Esophagus muscularis mucosa (tissue), 4 donors: ENCODE results near the gene LHCGR. TPM values are rescaled to one million over a fixed set of nuclear protein-coding genes. Genes with fewer than 3 reads are reported as not detected.
A peak's percentile ranks its signal among the peaks of the same experiment; 100 is the strongest.
"Not testable (repeated sequence)": the region's sequence is repeated elsewhere in the genome, so short reads cannot be mapped to it uniquely, and the experiment has no call there.

ENCODE experiments used
- DNase-seq: peaks from one replicate; pipeline ENCODE4 v3.0.0-alpha.2; 2017; ENCODE audit errors: extremely low spot score
- H3K27ac ChIP-seq, 4 donors: fragments of 200-600 bp; sonication (generic); replicated peaks in 1 of 4; 1 replicate in 3 of 4; 2 replicates in 1 of 4; pipeline ENCODE4 v1.5.1; 2016 to 2019; ENCODE audit warnings: mild to moderate bottlenecking in 1 of 4
- H3K27me3 ChIP-seq, 4 donors: fragments of 200-600 bp; sonication (generic); one replicate each; pipeline versions ENCODE4 v1.5.1 to v1.6.0; 2016 to 2019
- H3K36me3 ChIP-seq, 4 donors: fragments of 200-600 bp; sonication (generic); one replicate each; pipeline ENCODE4 v1.5.1; 2016 to 2019
- H3K4me1 ChIP-seq, 4 donors: fragments of 200-600 bp; sonication (generic); one replicate each; pipeline ENCODE4 v1.5.1; 2016 to 2019
- H3K4me3 ChIP-seq, 4 donors: fragments of 200-600 bp; sonication (generic); 1 replicate in 2 of 4; 2 replicates in 2 of 4; pipeline ENCODE4 v1.5.1; 2016 to 2019; ENCODE audit warnings: mild to moderate bottlenecking in 4 of 4, moderate library complexity in 1 of 4
- H3K9me3 ChIP-seq, 4 donors: fragments of 200-600 bp; sonication (generic); 1 replicate in 3 of 4; 2 replicates in 1 of 4; pipeline ENCODE4 v1.5.1; 2016 to 2019
- EP300 ChIP-seq: sonication (generic); formaldehyde crosslinking; IDR thresholded peaks from one replicate; pipeline ENCODE4 v1.6.1; 2017; ENCODE audit warnings: antibody characterized with exemption
- POLR2A ChIP-seq: fragments of 450-650 bp; IDR thresholded peaks from one replicate; pipeline ENCODE4 v1.6.1; 2017; ENCODE audit warnings: antibody characterized with exemption, moderate library complexity, mild to moderate bottlenecking, low read depth
- POLR2AphosphoS5 ChIP-seq, 2 donors: sonication (generic); formaldehyde crosslinking; IDR thresholded peaks; one replicate each; pipeline ENCODE4 v1.6.1; 2017; ENCODE audit warnings: antibody characterized with exemption in 2 of 2
- WGBS: methylation state at CpG from one replicate; pipeline ENCODE4 v1.1.5; 2018; 5-methylcytosine and 5-hydroxymethylcytosine counted together
- intact Hi-C: fragments of 100-400 bp; cut with DNase I; formaldehyde crosslinking; loops from one replicate; pipeline ENCODE4 v1.15.1; 2023
- total RNA-seq, 4 donors: library from RNA; depleted of rRNA; stranded (reverse); fragments of >200 nt; gene quantifications; one replicate each; pipeline versions ENCODE4 v1.1.0 to v1.2.1, GENCODE V29; 2016
- TF ChIP-seq, protein P1 (sequence below), 3 experiments: fragments of 200-600 bp in 2 of 3; fragments of 450-650 bp in 1 of 3; sonication (generic) in 2 of 3; IDR thresholded peaks; one replicate each; pipeline ENCODE4 v1.5.1; 2017 to 2019; ENCODE audit warnings: antibody characterized with exemption in 3 of 3, mild to moderate bottlenecking in 2 of 3, moderate library complexity in 1 of 3

LHCGR gene
- total RNA-seq, 4 donors from 2014 or later = 0.65 to 4.6 (median 2.8) TPM

DNA sequence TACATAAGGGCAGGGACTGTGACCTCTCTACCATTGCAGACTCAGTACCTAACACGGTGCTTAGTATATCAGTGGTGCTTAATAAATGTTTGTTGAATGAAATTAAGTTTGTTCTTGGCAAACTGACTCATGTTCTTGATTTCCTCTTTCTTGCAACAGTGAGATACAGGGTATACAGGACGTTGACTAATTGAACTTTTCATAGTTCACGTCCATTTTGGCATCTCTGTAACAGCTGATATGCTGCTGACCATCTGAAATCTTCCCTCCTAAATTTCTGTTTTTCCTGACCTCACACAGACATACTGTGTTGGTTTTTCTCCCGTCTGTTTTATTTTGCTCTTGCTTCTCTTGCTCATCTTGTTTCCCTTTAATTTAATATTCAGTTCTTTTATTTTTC, 44.2 kb downstream of the LHCGR start:
- H3K4me3 ChIP-seq = no peak overlapping the region
- H3K27me3 ChIP-seq = no peaks in the 10 kb centered on the region
- peaks cover 0 to 51% (median 39%) of the 10 kb centered on the region in 4 donors for H3K4me1 ChIP-seq
- H3K36me3 ChIP-seq = no peaks in the 10 kb centered on the region
- no peaks in the 10 kb centered on the region for H3K9me3 ChIP-seq
- H3K27ac ChIP-seq = no peak overlapping the region
- TF ChIP-seq EP300 (no peak), POLR2AphosphoS5 (IDR thresholded peaks at IDR 0.05) (no peak), POLR2A (no peak)
- TF ChIP-seq, protein P1, sequence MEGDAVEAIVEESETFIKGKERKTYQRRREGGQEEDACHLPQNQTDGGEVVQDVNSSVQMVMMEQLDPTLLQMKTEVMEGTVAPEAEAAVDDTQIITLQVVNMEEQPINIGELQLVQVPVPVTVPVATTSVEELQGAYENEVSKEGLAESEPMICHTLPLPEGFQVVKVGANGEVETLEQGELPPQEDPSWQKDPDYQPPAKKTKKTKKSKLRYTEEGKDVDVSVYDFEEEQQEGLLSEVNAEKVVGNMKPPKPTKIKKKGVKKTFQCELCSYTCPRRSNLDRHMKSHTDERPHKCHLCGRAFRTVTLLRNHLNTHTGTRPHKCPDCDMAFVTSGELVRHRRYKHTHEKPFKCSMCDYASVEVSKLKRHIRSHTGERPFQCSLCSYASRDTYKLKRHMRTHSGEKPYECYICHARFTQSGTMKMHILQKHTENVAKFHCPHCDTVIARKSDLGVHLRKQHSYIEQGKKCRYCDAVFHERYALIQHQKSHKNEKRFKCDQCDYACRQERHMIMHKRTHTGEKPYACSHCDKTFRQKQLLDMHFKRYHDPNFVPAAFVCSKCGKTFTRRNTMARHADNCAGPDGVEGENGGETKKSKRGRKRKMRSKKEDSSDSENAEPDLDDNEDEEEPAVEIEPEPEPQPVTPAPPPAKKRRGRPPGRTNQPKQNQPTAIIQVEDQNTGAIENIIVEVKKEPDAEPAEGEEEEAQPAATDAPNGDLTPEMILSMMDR (IDR thresholded peaks at IDR 0.05) = no peak
- no peak for DNase-seq
- 71% methylated on average over 4 of the region's 4 CpGs for WGBS
- intact Hi-C loops = no loop called here

DNA sequence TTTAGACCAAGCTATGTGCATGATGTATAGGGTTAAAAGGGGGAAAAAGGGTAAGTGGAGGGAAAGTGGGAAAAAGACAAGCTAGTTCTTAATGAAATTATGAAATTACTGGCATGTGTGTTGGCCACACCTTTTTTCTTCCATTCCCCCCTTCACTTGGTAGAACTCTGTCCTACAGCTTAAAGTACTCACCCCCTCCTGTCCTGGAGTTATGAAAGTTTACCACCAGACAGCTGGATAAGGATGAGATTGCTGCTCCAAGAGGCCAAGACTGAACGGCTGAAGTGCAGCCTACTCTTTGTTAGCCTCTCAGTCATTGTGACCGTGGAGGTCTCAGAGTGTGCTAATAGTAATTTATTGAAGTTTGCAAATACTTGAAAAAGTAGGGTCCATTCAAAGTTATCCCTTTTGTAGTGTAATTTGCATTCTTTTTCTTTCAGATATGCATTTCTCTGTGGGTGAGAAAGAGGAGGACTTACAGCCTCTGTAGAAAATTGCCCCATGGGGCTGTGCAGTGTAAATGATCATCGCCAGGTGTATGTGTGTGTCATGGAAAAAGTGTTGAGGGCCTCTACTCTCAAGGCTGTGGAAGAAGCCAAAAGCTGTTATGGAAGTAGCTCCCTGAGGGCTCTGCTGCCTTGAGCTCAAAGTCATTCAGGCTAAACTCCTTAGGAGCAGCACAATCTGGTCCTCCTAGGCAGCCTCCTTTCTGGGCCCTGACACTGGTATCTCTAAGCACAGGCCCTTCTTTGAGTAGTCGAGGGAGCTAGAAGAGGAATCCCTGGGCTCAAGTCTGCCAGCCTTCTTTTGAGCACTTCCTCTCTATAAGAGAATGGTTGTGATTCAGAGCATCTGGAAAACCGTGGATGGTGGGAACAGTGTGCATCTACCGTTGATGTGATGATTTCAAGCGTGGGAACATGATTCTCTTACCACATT, 46.2 kb downstream of the LHCGR start:
- TF ChIP-seq EP300 (no peak), POLR2AphosphoS5 (IDR thresholded peaks at IDR 0.05) (no peak), POLR2A (no peak)
- TF ChIP-seq, protein P1 (IDR thresholded peaks at IDR 0.05) = no peak
- DNase-seq = no peak
- H3K36me3 ChIP-seq = no peaks in the 10 kb centered on the region
- 78% methylated on average over 6 of the region's 7 CpGs for WGBS
- no peak overlapping the region for H3K4me3 ChIP-seq
- peaks cover 0 to 32% (median 20%) of the 10 kb centered on the region in 4 donors for H3K4me1 ChIP-seq
- H3K27ac ChIP-seq = no peak overlapping the region
- no peaks in the 10 kb centered on the region for H3K9me3 ChIP-seq
- H3K27me3 ChIP-seq = no peaks in the 10 kb centered on the region
- intact Hi-C loops = no loop called here

GRCh38 chr2:48707466-48707865, 48.1 kb downstream of the LHCGR start:
- Histone ChIP-seq H3K27me3 (no peaks in the 10 kb centered on the region), H3K36me3 (no peaks in the 10 kb centered on the region), H3K4me1 (peaks cover 0 to 15% (median 5%) of the 10 kb centered on the region in 4 donors), H3K27ac (no peak overlapping the region), H3K4me3 (no peak overlapping the region), H3K9me3 (no peaks in the 10 kb centered on the region)
- TF ChIP-seq EP300 (no peak), POLR2A (no peak), POLR2AphosphoS5 (IDR thresholded peaks at IDR 0.05) (no peak)
- TF ChIP-seq, protein P1 (IDR thresholded peaks at IDR 0.05) = no peak
- no peak for DNase-seq
- intact Hi-C loops = no loop called here
- 83% methylated on average over 6 of the region's 6 CpGs for WGBS

DNA sequence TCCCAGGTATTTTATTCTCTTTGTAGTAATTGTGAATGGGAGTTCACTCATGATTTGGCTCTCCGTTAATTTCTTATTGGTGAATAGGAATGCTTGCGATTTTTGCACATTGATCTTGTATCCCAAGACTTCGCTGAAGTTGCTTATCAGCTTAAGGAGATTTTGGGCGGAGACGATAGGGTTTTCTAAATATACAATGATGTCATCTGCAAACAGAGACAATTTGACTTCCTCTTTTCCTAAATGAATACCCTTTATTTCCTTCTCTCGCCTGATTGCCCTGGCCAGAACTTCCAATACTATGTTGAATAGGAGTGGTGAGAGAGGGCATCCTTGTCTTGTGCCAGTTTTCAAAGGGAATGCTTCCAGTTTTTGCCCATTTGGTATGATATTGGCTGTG, 51.9 kb downstream of the LHCGR start:
- H3K36me3 ChIP-seq, H3K27ac ChIP-seq, intact Hi-C loops, DNase-seq, H3K27me3 ChIP-seq, H3K4me3 ChIP-seq, H3K9me3 ChIP-seq: not testable (repeated sequence)
- H3K4me1 ChIP-seq = peaks cover 0 to 26% (median 15%) of the 10 kb centered on the region in 4 donors
- 90% methylated on average over 6 of the region's 6 CpGs for WGBS

- intact Hi-C loops = no loop called here
- Histone ChIP-seq H3K27me3 (no peaks in the 10 kb centered on the region), H3K4me1 (peaks cover 0 to 36% (median 25%) of the 10 kb centered on the region in 4 donors), H3K36me3 (no peaks in the 10 kb centered on the region), H3K4me3 (no peak overlapping the region), H3K9me3 (no peaks in the 10 kb centered on the region), H3K27ac (peak overlapping the region; percentile 15 to 59 (median 34))
- no peak for TF ChIP-seq POLR2AphosphoS5 (IDR thresholded peaks at IDR 0.05)
- TF ChIP-seq, protein P1 (IDR thresholded peaks at IDR 0.05) = no peak
- TF ChIP-seq POLR2A = no peak
- TF ChIP-seq EP300 = no peak
- WGBS = 47% methylated on average over 2 of the region's 2 CpGs
- no peak for DNase-seq
These were observed 56.1 kb downstream of the LHCGR start for GRCh38 chr2:48699348-48699930.
